ENCODE results near the gene UACA.

- TF ChIP-seq, protein P1, sequence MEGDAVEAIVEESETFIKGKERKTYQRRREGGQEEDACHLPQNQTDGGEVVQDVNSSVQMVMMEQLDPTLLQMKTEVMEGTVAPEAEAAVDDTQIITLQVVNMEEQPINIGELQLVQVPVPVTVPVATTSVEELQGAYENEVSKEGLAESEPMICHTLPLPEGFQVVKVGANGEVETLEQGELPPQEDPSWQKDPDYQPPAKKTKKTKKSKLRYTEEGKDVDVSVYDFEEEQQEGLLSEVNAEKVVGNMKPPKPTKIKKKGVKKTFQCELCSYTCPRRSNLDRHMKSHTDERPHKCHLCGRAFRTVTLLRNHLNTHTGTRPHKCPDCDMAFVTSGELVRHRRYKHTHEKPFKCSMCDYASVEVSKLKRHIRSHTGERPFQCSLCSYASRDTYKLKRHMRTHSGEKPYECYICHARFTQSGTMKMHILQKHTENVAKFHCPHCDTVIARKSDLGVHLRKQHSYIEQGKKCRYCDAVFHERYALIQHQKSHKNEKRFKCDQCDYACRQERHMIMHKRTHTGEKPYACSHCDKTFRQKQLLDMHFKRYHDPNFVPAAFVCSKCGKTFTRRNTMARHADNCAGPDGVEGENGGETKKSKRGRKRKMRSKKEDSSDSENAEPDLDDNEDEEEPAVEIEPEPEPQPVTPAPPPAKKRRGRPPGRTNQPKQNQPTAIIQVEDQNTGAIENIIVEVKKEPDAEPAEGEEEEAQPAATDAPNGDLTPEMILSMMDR (IDR thresholded peaks at IDR 0.05; ENCODE audit: poor library complexity) = no peak
- TF ChIP-seq EZH2 (IDR thresholded peaks at IDR 0.05; ENCODE audit: borderline replicate concordance) (no peak), EZH2phosphoT487 (IDR thresholded peaks at IDR 0.05; ENCODE audit: low read depth, severe bottlenecking, unreplicated experiment) (no peak)
Observed at GRCh38 chr15:70710714-70711113, 52.6 kb downstream of the UACA start.

Data from hepatocyte (in vitro differentiated cells).